Measurements from ENCODE around the gene XKR3.
A peak's percentile ranks its signal among the peaks of the same experiment; 100 is the strongest.
"Not testable (repeated sequence)": the region's sequence is repeated elsewhere in the genome, so short reads cannot be mapped to it uniquely, and the experiment has no call there.

Gene XKR3

DNA sequence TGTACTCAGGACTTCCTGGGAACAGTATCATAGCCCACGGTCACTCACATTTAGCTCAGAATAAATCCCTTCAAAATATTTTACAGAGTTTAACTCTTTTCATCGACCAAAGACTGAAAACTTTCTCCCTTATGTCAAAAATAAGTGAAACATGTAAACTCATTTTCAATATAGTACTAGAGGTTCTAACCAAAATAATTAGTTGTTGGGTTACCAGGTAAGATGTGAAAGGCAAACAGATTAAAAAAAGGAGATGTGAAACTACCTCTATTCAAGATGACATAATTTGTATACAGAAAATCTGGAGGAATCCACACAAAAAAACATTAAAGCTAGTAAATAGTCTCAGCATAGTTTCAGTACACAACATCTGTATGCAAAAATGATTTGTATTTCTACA is 20.3 kb downstream of the XKR3 start:
- Histone ChIP-seq H3K27ac (ENCODE audit: low read depth, low read length) (no peak overlapping the region), H3K27me3 (ENCODE audit: control insufficient read depth, insufficient read depth, low read length) (no peaks in the 10 kb centered on the region), H3K9ac (ENCODE audit: low read length) (no peak overlapping the region), H3K4me1 (ENCODE audit: control insufficient read depth, insufficient read depth, low read length) (peaks cover 23% of the 10 kb centered on the region), H3K4me3 (ENCODE audit: low read depth, low read length) (no peak overlapping the region), H3K9me3 (ENCODE audit: control insufficient read depth, insufficient read depth, low read depth, low read length) (no peaks in the 10 kb centered on the region), H3K36me3 (ENCODE audit: control insufficient read depth, insufficient read depth, low read length) (no peaks in the 10 kb centered on the region)

DNA sequence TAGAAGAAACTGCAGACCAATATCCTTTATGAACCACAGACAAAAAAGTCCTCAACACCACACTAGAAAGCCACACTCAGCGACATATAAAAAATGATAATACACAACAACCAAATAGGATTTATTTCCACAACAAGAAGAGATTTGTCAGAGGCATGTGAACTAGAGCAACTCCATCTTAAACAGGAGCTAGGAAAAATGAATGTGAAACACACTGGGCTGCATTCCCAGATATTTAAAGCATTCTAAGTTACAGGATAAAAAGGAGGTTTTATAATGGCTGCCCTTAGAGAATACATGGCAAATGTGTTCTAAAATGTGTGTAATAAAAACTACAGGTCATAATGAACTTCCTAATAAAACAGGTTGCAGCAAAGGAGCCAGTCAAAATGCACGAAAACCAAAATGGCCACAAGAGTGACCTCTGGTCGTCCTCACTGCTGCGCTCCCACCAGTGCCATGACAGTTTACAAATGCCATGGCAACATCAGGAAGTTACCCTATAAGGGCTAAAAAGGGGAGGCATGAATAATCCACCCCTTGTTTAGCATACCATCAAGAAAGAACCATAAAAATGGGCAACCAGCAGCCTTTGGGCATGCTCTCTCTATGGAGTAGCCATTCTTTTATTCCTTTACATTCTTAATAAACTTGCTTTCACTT is 21.8 kb downstream of the XKR3 start:
- no peaks in the 10 kb centered on the region for H3K9me3 ChIP-seq (ENCODE audit: control insufficient read depth, insufficient read depth, low read depth, low read length)
- H3K4me3 ChIP-seq (ENCODE audit: low read depth, low read length) = no peak overlapping the region
- no peaks in the 10 kb centered on the region for H3K27me3 ChIP-seq (ENCODE audit: control insufficient read depth, insufficient read depth, low read length)
- H3K27ac ChIP-seq (ENCODE audit: low read depth, low read length) = no peak overlapping the region
- no peak overlapping the region for H3K9ac ChIP-seq (ENCODE audit: low read length)
- H3K4me1 ChIP-seq (ENCODE audit: control insufficient read depth, insufficient read depth, low read length) = peaks cover 23% of the 10 kb centered on the region
- no peaks in the 10 kb centered on the region for H3K36me3 ChIP-seq (ENCODE audit: control insufficient read depth, insufficient read depth, low read length)

DNA sequence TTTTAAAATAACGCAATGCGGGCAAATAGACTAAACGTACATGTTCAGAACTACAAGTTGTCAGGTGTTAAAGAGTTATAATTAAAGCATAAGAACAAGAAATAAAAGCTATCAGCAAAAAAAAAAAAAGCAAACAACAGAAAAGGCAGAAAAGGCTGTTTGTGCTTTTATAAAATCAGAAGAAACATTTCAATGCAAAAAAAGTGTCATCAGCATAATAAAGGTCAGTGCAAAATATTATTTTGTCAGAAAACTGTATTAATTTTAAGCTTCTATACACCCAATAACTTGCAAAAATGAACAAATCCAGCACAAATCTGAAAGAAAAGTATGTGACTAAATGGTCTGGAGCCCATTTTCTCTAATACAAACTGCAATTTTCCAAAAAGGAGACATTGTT is 23.6 kb downstream of the XKR3 start:
- Histone ChIP-seq H3K9ac (ENCODE audit: low read length) (no peak overlapping the region), H3K9me3 (ENCODE audit: control insufficient read depth, insufficient read depth, low read depth, low read length) (no peaks in the 10 kb centered on the region), H3K27me3 (ENCODE audit: control insufficient read depth, insufficient read depth, low read length) (no peaks in the 10 kb centered on the region), H3K36me3 (ENCODE audit: control insufficient read depth, insufficient read depth, low read length) (no peaks in the 10 kb centered on the region), H3K27ac (ENCODE audit: low read depth, low read length) (no peak overlapping the region), H3K4me1 (ENCODE audit: control insufficient read depth, insufficient read depth, low read length) (peaks cover 10% of the 10 kb centered on the region), H3K4me3 (ENCODE audit: low read depth, low read length) (no peak overlapping the region)

DNA sequence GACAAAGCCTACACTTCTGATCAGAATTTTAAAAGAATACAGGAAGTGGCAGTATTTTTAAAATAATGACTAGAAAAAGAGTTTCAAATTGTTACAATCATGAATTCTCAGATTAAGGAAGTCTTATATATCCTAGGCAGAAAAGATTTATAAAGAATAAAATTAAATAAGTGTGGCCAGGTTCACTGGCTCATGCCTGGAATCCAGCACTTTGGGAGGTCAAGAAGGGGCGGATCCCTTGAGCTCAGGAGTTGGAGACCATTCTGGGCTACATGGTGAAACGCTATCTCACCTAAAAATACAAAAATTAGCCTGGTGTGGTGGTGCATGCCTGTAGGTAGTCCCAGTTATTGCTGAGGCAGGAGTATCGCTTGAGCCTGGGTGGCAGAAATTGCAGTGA is 24.1 kb downstream of the XKR3 start:
- Histone ChIP-seq H3K36me3 (ENCODE audit: control insufficient read depth, insufficient read depth, low read length) (no peaks in the 10 kb centered on the region), H3K4me3 (ENCODE audit: low read depth, low read length) (no peak overlapping the region), H3K27me3 (ENCODE audit: control insufficient read depth, insufficient read depth, low read length) (no peaks in the 10 kb centered on the region), H3K9me3 (ENCODE audit: control insufficient read depth, insufficient read depth, low read depth, low read length) (no peaks in the 10 kb centered on the region), H3K9ac (ENCODE audit: low read length) (no peak overlapping the region), H3K4me1 (ENCODE audit: control insufficient read depth, insufficient read depth, low read length) (peaks cover 8% of the 10 kb centered on the region), H3K27ac (ENCODE audit: low read depth, low read length) (no peak overlapping the region)

DNA sequence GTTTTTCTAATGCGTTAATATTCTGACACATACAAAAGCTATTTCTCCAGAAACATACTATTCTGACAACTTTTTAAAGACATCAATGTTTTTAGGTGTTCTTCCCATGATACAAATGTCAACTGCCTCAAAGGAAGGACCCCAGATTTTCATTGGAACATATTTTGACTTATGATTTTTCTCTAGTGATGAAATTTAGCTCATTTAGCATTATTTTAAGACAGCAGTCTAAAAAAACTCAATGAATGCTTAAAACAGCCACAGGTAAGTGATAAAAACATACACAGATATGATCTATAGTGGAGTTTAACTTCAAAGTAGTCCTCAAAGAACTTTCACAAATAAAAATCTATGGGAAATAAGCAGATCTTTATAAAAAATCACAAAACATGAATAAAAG is 24.9 kb downstream of the XKR3 start:
- Histone ChIP-seq H3K27me3 (ENCODE audit: control insufficient read depth, insufficient read depth, low read length) (no peaks in the 10 kb centered on the region), H3K9ac (ENCODE audit: low read length) (no peak overlapping the region), H3K4me3 (ENCODE audit: low read depth, low read length) (no peak overlapping the region), H3K4me1 (ENCODE audit: control insufficient read depth, insufficient read depth, low read length) (0 out of 2 replicates have a peak, but pooled peaks cover under 1% of the 10 kb centered on the region), H3K9me3 (ENCODE audit: control insufficient read depth, insufficient read depth, low read depth, low read length) (no peaks in the 10 kb centered on the region), H3K36me3 (ENCODE audit: control insufficient read depth, insufficient read depth, low read length) (no peaks in the 10 kb centered on the region), H3K27ac (ENCODE audit: low read depth, low read length) (no peak overlapping the region)

DNA sequence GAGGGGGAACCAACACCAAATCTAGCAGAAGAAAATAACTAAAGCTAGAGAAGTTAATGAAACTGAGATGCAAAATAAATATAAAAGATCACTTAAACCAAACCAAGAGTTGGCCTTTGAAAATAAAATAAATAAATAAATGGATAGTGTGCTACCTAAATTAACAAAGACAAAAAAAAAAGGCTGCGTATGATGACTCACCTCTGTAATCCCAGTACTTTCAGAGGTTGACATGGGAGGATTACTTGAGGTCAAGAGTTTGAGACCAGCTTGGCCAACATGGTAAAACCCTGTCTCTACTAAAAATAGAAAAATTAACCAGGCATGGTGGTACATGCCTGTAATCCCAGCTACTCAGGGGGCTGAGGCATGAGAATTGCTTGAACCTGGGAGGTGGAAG is 29.7 kb downstream of the XKR3 start:
- H3K27me3 ChIP-seq (ENCODE audit: control insufficient read depth, insufficient read depth, low read length); H3K9ac ChIP-seq (ENCODE audit: low read length); H3K27ac ChIP-seq (ENCODE audit: low read depth, low read length); H3K9me3 ChIP-seq (ENCODE audit: control insufficient read depth, insufficient read depth, low read depth, low read length); H3K4me3 ChIP-seq (ENCODE audit: low read depth, low read length); H3K36me3 ChIP-seq (ENCODE audit: control insufficient read depth, insufficient read depth, low read length): not testable (repeated sequence)
- H3K4me1 ChIP-seq (ENCODE audit: control insufficient read depth, insufficient read depth, low read length) = peaks cover 21% of the 10 kb centered on the region

DNA sequence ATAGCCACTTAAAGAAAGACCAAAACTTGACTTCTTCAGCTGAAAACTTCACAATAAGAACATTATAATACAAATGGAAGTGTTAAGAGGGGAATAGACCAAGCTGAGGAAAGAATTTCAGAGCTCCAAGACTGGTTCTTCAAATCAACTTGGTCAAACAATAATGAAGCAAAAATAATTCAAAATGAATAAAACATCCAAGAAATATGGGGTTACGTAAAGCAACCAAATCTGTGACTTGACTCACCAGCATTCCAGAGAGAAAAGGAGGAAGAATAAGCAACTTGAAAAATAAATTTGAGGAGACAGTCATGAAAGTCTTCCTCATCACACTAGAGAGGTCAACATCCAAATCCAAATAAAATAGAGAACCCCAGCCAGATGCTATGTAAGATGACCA is 31.4 kb downstream of the XKR3 start:
- H3K4me3 ChIP-seq (ENCODE audit: low read depth, low read length) = no peak overlapping the region
- no peaks in the 10 kb centered on the region for H3K9me3 ChIP-seq (ENCODE audit: control insufficient read depth, insufficient read depth, low read depth, low read length)
- peak overlapping the region; percentile 60 for H3K27ac ChIP-seq (ENCODE audit: low read depth, low read length)
- no peaks in the 10 kb centered on the region for H3K36me3 ChIP-seq (ENCODE audit: control insufficient read depth, insufficient read depth, low read length)
- H3K4me1 ChIP-seq (ENCODE audit: control insufficient read depth, insufficient read depth, low read length) = peaks cover 22% of the 10 kb centered on the region
- no peak overlapping the region for H3K9ac ChIP-seq (ENCODE audit: low read length)
- H3K27me3 ChIP-seq (ENCODE audit: control insufficient read depth, insufficient read depth, low read length) = no peaks in the 10 kb centered on the region

DNA sequence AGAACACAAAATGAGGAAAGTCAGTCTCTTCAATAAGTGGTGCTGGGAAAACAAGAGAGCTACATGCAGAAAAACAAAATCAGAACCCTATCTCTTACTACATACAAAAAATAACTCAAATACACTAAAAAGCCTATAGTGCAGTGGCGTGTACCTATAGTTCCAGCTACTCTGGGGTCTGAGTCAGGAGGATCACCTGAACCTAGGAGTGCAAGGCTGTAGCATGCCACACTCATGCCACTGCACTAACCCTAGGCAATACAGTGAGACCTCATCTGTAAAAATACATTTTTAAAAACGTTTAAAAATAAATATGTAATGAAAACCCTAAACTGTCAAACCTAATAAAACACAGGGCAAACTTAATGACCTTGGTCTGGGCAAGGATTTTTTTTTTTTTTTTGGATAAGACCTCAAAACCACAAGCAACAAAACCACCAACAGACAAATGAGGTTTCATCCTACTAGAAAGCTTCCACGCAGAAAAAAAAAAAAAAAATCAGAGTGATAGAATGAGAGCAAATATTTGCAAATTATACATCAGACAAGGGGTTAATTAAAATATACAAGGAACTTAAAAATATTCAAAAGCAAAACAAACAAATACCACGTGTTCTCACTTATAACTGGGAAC is 35.2 kb downstream of the XKR3 start:
- Histone ChIP-seq H3K9ac (ENCODE audit: low read length) (no peak overlapping the region), H3K27me3 (ENCODE audit: control insufficient read depth, insufficient read depth, low read length) (no peaks in the 10 kb centered on the region), H3K9me3 (ENCODE audit: control insufficient read depth, insufficient read depth, low read depth, low read length) (no peaks in the 10 kb centered on the region), H3K4me1 (ENCODE audit: control insufficient read depth, insufficient read depth, low read length) (peaks cover 26% of the 10 kb centered on the region), H3K4me3 (ENCODE audit: low read depth, low read length) (no peak overlapping the region), H3K36me3 (ENCODE audit: control insufficient read depth, insufficient read depth, low read length) (no peaks in the 10 kb centered on the region), H3K27ac (ENCODE audit: low read depth, low read length) (no peak overlapping the region)

DNA sequence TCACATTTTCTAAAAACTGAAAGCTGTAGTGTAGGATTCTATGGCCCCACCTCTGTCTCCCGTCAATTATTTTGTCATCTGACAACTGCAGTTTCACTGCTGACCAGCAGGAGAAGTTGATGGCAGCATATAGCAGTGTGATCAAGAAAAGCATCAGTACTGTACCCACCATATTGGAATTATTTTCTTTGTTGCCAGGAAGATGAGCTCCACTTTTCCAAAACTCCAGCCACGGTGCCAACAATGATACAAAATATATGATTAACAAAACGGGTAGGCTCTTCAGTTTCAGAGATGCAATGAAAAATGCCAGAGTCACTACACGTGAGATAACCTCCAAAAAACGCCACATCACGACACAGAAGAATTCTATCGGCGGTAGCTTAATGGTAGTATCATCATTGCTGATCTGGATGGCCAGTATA is 41.3 kb downstream of the XKR3 start:
- Histone ChIP-seq H3K9ac (ENCODE audit: low read length) (no peak overlapping the region), H3K4me3 (ENCODE audit: low read depth, low read length) (no peak overlapping the region), H3K36me3 (ENCODE audit: control insufficient read depth, insufficient read depth, low read length) (no peaks in the 10 kb centered on the region), H3K27me3 (ENCODE audit: control insufficient read depth, insufficient read depth, low read length) (no peaks in the 10 kb centered on the region), H3K4me1 (ENCODE audit: control insufficient read depth, insufficient read depth, low read length) (peaks cover 6% of the 10 kb centered on the region; the same call in 1 of the 2 replicates), H3K27ac (ENCODE audit: low read depth, low read length) (no peak overlapping the region), H3K9me3 (ENCODE audit: control insufficient read depth, insufficient read depth, low read depth, low read length) (no peaks in the 10 kb centered on the region)

DNA sequence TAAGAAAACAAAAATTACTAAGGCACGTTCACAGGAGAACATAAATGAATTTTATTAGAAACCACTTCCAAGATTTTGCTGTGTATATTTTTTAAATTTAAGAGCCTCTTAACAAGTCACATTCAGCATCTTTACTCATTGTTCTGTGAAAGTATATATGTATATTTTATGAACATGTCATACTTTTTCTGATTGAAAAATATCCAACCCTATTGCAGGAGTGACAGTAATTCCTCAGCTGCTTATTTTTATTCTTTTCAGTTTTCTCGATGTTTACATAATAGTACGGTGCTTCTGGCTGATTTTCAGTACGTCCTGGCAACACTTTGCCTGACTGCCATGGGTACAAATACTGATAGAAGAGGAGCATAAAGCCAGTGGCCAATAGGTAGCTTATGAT is 41.8 kb downstream of the XKR3 start:
- no peak overlapping the region for H3K9ac ChIP-seq (ENCODE audit: low read length)
- no peak overlapping the region for H3K27ac ChIP-seq (ENCODE audit: low read depth, low read length)
- H3K4me1 ChIP-seq (ENCODE audit: control insufficient read depth, insufficient read depth, low read length) = peaks cover 1% of the 10 kb centered on the region; the same call in 1 of the 2 replicates
- no peaks in the 10 kb centered on the region for H3K27me3 ChIP-seq (ENCODE audit: control insufficient read depth, insufficient read depth, low read length)
- H3K9me3 ChIP-seq (ENCODE audit: control insufficient read depth, insufficient read depth, low read depth, low read length) = no peaks in the 10 kb centered on the region
- no peak overlapping the region for H3K4me3 ChIP-seq (ENCODE audit: low read depth, low read length)
- no peaks in the 10 kb centered on the region for H3K36me3 ChIP-seq (ENCODE audit: control insufficient read depth, insufficient read depth, low read length)

DNA sequence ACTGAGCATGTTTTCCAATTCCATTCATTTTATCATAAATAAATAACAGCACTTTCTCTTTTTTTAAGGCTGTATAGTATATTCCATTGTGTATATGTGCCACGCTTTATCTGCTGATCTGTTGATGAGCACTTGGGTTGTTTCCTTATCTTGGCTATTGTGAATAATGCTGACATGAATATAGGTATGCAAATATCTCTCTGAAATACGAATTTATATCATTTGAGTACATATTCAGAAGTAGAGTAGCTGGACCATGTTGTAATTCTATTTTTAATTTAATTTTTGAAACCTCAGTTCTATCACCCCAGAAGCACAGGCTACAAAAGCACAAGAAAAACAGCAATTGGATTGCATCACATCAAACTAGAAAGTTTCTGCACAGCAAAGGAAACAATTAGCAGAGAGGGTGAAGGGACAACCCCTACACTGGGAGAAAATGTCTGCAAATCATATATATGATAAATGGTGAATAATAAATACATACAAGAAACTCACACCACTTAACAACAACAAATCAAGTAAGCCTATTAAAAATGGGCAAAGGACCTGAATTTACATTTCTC is 43.4 kb downstream of the XKR3 start:
- Histone ChIP-seq H3K27ac (ENCODE audit: low read depth, low read length) (no peak overlapping the region), H3K9ac (ENCODE audit: low read length) (no peak overlapping the region), H3K27me3 (ENCODE audit: control insufficient read depth, insufficient read depth, low read length) (no peaks in the 10 kb centered on the region), H3K9me3 (ENCODE audit: control insufficient read depth, insufficient read depth, low read depth, low read length) (no peaks in the 10 kb centered on the region), H3K4me3 (ENCODE audit: low read depth, low read length) (no peak overlapping the region), H3K4me1 (ENCODE audit: control insufficient read depth, insufficient read depth, low read length) (no peaks in the 10 kb centered on the region), H3K36me3 (ENCODE audit: control insufficient read depth, insufficient read depth, low read length) (no peaks in the 10 kb centered on the region)
